Cerebellar nuclear complex (tissue), 1 donor: ENCODE data around the gene ATF7IP.

ENCODE experiments used
- DNase-seq, 2 experiments: peaks; one replicate each; lab custom pipeline; 2025; lab: John Stamatoyannopoulos, UW

The ATF7IP gene

DNA sequence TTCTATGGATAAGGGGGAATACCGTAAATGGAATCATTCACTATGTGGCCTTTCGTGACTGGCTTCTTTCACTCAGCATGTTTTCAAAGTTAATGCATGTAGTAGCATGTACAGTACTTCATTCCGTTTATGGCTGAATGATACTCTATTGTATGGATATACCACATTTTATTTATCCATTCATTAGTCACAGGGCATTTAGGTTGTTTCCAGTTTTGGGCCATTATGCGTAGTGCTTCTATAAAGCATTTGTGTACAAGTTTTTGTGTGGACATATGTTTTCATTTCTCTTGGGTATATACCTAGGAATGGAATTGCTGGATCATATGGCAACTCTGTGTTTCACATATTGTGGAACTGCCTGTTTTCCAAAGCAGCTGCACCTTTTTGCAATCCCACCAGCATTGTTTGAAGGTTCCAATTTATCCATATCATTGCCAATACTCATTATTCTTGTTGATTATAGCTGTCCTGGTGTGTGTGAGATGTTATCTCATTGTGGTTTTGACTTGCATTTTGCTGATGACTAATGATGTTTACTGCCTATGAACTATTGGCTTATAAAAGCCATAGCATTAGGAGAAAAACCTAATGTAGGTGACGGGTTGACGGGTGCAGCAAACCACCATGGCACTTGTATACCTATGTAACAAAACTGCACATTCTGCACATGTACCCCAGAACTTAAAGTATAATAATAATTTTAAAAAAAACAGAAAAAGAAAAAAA lies 45.5 kb downstream of the ATF7IP start:
- no peak for DNase-seq

DNA sequence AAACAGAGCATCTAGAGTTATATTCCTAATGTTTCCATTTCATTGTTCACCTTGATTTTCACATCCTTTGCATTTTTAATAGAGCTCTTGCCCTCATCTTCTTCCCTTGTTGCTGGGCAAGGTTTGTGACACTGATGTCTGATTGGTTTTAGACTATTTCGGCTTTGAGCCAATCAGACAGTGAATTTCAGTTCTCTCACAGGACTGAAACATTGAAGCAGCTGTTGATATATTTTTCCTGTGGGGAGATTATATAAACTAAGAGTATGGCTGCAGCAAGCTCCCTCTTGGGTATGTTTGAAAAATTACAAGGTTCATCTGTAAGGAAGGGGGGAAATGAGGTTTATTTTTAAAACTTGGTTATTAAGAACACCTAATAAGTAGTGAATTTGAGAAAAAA lies 51.2 kb downstream of the ATF7IP start:
- peak in 1 of 2 experiments; percentile 26 for DNase-seq

DNA sequence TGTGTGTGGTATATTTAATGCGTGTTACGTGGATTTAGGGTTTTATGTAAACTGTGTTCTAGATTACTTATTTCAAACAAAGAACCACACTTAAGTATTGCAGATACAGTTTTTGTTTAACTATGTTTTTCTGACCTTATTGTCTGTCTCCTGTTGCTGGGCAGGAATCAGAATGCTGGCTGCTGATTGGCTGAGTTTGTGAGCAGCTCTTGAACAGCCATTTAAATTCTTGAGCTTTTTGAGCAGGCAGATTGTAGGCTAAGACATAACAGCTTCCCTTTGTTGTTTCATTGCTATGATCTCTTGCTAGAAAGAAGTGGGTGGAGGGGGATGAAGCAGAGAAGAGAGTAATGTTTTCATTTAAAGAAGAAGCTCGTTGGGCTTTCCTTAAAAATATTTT lies 52.2 kb downstream of the ATF7IP start:
- DNase-seq: peak in 1 of 2 experiments; percentile 5

DNA sequence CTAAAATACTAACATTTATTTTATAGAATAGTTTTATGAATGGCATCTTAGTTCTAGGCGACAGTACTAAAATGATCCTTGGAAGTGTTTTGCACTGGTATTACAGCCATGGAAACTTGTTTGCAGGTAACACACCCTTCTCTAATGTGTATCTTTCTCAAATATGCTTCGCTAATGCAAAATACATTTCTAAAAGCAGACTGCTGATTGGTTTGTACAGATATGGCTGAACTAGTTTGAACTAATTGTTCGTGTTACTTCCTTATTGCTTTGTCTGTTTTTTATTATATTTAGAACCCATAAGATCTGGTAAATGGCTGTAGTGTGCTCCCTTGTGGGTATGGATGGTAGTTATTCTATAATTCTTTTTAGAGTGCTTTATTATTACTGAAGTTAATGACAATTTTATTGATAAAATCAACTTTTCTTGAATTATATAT lies 53.0 kb downstream of the ATF7IP start:
- no peak for DNase-seq

DNA sequence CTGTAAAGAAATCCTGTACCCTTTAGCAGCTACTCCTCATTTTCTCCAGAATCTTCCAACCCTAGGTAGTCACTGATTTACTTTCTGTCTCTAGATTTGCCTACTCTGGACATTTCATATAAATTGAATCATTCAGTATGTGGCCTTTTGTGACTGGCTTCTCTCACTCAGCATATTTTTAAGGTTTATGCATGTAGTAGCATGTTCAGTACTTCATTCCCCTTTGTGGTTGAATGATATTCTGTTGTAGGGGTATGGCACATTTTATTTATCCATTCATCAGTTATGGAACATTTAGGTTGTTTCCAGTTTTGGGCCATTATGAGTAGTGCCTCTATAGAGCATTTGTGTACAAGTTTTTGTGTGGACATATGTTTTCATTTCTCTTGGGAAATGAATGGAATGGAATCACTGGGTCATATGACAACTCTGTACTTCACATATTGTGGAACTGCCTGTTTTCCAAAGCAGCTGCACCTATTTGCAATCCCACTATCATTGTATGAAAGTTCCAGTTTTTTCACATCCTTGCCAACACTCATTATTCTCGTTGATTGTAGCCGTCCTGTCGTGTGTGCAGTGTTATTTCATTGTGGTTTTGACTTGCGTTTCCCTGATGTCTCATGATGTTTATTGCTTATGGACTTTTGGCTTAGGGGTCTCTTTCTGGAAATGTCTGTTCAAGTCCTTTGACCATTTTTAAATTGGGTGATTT lies 57.2 kb downstream of the ATF7IP start:
- DNase-seq: no peak

DNA sequence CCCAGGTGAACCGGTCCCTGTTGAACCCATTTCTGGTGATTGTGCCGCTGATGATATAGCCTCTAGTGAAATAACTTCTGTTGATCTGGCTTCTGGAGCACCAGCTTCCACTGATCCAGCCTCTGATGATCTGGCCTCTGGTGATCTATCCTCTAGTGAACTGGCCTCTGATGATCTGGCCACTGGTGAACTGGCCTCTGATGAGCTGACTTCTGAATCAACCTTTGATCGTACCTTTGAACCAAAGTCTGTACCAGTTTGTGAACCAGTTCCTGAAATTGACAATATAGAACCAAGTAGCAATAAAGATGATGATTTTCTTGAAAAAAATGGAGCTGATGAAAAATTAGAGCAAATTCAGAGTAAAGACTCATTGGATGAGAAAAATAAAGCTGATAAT lies 59.1 kb downstream of the ATF7IP start:
- DNase-seq: no peak

DNA sequence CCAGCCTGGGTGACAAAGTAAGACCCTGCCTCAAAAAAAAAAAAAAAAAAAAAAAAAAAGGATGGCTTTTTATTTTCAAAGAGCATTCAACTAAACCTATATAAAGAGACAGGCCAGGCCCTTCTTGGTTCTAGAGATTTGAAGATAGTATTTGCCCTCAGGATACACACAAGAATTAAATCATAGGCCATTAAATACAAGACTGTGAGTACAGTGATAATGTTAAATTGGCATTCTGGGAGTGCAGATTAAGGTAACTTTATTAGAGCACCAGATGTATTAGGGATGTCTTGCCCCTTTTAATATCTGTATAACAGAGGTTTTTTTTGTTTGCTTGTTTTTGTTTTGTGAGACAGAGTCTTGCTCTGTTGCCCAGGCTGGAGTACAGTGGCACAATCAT lies 61.3 kb downstream of the ATF7IP start:
- DNase-seq: no peak

DNA sequence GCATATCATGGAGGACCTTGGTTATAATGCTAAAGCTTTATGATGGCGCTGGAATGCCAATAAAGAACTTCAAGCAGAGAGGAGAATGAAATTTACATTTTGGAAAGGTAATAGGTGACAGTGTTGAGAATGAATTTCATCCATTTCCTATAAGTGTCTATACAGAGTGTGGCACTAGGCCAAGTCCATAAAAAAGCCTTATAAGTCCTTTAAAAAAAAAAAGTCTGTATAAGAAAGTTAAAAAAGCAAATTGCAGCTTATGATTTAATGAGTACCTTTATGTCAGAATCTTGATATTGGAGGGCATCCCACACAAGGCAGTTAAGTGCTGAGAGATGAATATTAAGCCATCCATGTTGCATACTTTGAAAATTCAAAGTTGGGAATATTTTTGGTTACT lies 62.4 kb downstream of the ATF7IP start:
- no peak for DNase-seq

DNA sequence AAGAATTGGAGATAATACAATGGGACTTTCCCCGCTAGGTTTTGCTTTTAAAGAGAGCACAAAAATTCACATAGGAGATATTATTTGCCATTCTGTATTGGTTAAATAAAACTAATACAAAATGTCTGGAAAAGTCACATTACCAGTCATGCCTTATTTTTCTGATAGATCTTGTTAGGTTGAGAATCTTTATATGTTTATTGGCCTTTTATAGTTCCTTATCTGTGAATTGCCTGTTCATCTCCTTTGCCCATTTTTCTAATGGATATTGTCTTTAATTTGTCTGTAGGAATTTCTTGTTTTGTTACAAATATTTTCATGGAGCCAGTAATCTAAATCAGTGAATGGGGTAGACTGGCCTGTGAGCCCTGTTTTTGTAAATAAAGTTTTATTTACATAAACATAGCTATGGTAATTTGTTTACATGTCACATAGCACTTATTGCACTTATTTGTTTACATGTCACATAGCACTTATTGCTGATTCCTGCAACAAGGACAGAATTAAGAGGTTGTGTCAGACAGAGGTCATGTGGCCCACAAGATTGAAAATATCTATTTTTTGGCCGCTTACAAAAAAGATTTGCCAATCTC lies 65.0 kb downstream of the ATF7IP start:
- no peak for DNase-seq

DNA sequence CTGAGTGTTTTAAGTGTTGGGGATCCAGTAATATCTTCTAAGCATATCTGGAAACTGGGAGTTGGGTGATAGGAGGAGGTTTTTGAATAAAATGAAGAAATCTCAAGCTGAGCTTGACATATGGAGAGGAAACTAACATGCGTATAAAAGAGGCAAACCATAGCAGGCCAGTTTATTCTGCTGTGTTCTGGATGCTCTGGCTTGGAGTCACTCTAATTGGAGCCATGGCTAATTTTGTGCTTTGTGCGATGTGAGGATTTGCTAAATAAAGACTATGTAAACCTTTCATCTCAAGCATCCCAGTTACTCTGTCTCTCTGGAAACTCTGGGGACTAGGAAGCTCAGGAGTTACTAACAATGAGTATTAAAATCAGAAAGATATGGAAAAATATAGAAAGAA lies 66.5 kb downstream of the ATF7IP start:
- peak in 1 of 2 experiments; percentile 62 for DNase-seq

DNA sequence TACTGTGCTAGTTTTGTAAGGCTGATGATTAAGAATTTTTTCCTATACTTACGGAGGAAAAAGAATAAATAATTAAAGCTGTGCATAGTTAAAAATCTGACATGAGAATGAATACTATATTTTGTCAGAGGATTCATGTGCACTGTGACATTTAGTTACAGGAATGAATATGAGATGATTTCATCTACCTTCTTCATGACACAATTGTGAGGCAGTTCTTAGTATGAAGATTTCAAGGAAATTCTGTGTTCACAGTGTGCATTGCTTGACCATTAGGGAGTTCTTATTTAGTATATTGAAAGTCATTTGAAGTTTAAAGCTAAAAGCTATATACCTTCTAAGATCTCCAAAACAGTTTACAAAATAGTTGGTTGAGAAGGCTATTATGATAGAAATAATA lies 70.1 kb downstream of the ATF7IP start:
- DNase-seq: no peak

DNA sequence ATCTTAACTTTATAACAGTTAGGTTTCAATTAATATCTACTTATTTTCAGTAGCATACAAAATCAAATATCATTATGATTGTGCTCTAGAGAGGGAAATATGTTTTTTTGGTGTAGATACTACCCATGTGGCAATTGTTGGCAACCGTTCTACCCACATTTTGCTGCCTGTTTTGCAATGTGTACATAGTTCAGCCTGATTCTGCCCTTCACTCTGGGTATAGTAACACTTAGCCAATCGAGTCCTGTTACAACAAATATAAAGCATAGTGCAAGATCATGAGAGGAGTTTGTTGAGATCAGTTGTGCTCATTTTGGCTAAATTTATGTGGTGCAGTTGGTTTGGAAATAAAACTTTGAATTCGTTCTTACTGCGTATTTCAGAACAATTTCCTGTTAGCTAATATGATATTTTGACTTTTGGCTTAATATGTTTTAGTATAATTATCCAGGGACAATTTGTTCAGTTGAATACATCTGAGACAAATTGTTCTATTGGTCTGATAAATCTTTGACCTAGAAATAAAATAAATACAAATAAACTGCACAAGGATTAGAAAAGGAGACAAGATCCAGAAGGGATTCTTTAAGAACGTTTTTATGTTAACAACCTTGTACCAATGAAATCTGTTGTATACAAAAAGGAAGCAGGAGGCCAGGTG lies 76.9 kb downstream of the ATF7IP start:
- DNase-seq: no peak

DNA sequence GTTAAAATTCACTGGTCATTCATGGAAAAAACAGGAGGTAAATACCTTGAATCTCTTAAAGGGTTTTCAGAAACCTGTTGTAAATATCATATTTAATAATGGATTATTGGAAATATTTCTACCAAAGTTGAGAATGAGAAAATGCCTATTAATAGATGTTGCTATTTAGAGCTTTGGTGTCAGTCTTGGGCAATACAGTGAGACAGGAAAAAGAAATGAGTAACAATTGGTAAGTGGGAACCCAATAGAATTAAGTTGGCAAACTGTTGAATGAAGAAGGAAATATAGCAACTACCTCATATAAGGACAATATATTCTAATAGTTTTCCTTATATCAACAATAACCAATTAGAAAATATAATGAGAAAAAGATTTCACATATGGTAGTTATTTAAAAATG lies 78.0 kb downstream of the ATF7IP start:
- DNase-seq: no peak

DNA sequence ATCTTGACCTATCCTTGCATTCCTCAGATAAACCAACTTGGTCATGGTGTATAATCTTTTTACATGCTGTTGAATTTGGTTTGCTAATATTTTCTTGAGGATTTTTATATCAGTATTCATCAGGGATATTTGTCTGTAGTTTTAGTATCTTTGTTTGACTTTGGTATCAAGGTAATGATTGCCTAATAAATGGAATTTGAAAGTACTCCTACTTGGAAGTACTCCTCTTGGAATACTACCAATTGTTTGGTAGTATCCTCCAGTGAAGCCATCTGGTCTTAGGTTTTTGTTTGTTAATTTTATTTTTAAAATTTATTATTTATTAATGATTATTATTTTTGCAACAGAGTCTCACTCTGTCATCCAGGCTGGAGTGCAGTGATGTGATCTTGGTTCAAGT lies 85.0 kb downstream of the ATF7IP start:
- no peak for DNase-seq

DNA sequence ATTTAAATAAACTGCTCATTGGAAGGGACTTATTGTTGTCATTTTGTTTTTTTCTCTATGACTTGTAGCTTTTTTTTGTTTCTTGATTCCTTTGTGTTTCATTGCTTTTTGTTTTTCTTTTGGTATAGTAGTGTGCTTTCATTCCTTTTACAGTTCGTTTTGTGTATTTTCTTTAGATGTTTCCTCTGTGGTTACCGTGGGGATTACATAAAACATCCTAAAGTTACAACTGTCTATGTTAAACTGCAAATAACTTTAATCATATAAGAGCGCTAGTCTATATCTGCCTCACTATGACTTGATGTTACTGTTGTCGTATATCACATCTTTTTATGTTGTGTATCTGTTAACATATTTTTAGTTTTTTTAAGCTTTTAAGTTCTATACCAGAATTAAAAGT lies 86.9 kb downstream of the ATF7IP start:
- DNase-seq: no peak

DNA sequence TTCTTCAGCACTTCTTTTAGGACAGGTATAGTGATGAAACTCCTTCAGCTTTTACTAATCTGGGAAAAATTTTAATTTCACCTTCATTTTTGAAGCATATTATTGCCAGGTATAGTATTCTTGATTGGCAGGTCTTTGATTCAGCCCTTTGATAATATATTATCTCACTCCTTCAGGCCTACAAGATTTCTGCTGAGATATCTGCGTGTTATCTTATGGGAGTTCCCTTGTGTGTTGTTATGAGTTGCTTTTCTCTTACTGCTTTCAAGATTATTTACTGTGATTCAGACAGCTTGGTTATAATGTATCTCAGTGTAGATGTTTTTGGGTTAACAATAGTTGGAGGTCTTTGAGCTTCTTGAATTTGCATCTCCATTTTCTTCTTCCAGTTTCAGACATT lies 87.4 kb downstream of the ATF7IP start:
- no peak for DNase-seq

DNA sequence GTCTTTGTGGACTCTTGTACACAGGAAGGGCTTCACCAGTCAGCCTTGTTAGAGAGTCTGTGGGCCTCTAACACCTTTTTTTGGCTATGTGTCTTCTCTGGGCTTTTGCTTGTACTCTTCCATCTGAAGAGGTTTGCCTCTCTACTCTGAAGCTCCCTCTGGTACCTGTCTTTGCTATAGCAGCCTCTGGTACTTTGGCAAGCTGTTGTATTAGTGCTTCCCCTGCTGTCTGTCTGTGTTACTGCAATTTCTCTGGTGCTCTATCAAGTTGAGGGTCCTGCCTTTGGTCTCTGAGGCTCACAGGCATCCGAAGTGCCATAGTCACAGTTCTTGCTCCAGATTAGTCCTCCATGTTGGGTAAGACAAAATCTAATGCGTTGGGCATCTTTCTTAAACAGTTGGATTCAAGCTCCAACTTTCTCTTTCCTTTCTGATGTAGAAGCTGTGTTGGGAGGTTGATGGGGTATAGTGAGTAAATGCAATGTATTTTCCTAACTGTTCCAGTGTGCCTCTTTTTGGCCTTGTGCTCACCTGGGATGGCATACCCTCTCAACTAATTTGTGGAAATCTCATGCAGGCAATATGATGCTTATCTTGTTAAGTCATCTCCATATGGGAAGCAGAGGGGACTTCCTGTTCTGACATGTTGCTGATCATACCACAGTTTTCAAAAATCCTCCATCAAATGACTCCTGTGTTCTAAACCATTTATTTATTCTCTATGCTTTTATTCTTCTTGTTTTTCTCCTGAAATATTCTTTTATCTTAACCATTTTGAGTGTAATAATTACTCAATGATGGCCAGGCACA lies 88.8 kb downstream of the ATF7IP start:
- no peak for DNase-seq

DNA sequence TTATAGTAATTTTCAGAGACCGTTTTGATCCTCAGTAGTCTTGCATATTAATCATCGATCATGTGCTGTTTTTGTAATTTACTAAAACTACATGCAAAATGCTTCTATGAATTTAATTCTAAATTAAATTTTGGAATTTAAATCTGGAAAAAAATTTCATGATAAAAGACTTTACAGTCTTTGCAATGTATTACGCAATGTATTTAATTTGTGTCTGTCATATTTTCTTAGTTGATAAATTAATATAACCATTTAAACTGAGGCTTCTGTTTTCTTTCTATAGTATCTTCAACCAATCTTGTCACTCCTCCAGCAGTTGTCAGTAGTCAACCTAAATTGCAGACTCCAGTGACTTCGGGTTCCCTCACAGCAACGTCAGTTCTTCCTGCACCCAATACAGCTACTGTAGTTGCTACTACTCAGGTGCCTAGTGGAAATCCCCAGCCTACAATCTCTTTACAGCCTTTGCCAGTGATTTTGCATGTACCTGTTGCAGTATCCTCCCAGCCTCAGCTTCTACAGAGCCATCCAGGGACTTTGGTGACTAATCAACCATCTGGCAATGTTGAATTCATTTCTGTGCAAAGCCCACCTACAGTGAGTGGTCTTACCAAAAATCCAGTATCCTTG lies 94.8 kb downstream of the ATF7IP start:
- DNase-seq: no peak

DNA sequence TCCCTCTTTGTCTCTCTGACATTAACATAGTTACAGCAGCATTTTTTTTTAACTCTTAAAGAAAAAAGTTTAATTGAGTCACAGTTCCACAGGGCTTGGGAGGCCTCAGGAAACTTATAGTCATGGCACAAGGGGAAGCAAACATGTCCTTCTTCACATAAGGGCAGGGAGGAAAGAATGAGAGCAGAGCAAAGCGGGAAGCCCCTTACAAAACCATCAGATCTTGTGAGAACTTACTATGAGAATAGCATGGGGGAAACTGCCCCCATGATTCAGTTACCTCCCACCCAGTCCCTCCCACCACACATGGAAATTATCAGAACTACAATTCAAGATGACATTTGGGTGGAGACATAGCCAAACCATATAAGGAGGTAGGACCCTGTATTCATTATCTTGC lies 106.0 kb downstream of the ATF7IP start:
- DNase-seq: no peak

DNA sequence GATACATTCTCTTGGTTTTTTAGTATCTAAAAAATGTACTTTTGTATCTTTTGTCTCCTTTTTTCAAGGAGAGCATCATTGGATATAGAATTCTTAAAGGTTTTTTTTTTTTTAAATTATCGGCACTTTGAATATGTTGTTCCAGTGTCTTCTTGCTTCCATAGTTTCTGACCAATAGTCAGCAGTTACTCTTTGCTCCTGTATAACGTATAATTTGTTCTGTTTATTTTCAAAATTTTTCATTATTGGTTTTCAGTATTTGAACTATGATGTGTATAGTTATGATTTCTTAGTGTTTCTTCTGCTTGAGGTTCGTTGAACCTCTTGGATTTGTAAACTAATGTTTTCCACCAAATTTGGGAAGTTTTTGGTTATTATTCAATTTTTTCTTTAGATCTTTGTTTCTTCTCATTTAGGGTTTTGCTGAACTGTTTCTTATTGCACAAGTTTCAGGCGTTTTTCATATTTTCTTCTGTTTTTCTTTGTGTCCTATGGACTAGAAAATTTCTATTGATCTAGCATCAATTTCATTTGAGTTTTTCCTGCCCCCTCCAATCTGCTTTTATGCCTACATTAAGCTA lies 108.3 kb downstream of the ATF7IP start:
- DNase-seq: no peak

DNA sequence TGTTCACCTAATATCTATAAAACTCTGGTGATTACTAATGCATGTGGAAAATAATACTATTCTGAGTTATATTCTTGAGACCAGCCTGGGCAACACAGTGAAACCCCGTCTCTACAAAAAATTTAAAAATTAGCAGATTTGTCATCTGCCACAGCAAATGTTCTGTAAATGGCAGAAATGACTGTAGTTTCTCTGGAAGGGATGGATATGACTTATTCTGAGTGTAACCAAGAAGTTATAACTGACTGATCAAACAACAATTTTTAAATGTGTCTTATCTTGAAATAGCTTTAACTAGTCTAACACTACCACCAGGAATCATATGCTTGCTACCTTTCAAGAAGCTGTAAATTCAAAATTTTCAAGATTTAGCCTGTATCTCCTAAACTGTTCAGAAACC lies 113.5 kb downstream of the ATF7IP start:
- no peak for DNase-seq
